Measurements from ENCODE around the gene NFKB1.
"Not testable (repeated sequence)": the region's sequence is repeated elsewhere in the genome, so short reads cannot be mapped to it uniquely, and the experiment has no call there.

Gene NFKB1, protein sequence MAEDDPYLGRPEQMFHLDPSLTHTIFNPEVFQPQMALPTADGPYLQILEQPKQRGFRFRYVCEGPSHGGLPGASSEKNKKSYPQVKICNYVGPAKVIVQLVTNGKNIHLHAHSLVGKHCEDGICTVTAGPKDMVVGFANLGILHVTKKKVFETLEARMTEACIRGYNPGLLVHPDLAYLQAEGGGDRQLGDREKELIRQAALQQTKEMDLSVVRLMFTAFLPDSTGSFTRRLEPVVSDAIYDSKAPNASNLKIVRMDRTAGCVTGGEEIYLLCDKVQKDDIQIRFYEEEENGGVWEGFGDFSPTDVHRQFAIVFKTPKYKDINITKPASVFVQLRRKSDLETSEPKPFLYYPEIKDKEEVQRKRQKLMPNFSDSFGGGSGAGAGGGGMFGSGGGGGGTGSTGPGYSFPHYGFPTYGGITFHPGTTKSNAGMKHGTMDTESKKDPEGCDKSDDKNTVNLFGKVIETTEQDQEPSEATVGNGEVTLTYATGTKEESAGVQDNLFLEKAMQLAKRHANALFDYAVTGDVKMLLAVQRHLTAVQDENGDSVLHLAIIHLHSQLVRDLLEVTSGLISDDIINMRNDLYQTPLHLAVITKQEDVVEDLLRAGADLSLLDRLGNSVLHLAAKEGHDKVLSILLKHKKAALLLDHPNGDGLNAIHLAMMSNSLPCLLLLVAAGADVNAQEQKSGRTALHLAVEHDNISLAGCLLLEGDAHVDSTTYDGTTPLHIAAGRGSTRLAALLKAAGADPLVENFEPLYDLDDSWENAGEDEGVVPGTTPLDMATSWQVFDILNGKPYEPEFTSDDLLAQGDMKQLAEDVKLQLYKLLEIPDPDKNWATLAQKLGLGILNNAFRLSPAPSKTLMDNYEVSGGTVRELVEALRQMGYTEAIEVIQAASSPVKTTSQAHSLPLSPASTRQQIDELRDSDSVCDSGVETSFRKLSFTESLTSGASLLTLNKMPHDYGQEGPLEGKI

DNA sequence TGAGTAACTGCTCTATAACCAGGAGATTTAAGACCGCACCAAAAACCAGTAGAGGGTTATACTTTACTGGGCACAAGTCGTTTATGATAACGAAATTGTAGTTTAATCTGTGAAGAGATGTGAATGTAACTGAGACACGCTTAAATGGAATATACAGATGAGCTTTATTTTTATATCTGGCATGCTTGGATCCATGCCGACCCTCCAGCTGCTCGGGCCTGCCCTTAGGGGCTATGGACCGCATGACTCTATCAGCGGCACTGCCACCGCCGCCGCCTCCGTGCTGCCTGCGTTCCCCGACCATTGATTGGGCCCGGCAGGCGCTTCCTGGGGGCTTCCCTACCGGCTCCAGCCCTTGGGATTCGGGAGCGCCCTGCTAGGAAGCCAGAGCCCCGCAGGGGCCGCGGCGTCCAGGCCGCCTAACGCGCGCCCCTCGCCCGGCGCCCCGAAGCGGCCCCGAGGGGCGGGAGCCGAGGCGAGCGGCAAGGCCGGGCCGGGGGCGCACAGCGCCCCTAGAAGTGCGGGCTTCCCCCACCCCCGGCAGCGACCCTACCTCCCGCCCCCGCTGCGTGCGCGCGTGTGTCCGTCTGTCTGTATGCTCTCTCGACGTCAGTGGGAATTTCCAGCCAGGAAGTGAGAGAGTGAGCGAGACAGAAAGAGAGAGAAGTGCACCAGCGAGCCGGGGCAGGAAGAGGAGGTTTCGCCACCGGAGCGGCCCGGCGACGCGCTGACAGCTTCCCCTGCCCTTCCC, at the start of gene NFKB1:
TSS of gene NFKB1 (plus strand) at position 664 of the 751 bp plus-strand sequence. CDS start 24,160 bp downstream, outside the sequence.
- DNase-seq (ENCODE audit: low read depth): peak; percentile 88

DNA sequence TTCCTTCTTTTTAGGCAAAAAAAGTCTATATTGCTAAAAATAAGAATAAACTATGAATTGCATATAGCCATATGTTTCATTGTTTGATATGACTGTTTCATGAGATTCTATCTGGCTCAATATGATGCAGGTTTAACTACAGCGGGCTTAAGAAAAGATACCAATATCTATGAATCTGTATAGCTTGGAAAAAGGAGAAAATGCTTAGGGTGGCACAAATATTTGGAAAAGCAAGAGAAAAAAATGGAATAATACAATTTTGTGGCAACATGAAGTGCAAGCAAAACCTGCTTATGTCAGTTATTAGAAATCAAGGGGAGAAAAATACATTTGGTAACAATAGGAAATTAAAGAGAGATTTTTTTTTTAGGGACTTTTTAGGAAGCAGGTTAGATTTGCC, 48.3 kb upstream of the NFKB1 start:
- no peak for DNase-seq (ENCODE audit: low read depth)

DNA sequence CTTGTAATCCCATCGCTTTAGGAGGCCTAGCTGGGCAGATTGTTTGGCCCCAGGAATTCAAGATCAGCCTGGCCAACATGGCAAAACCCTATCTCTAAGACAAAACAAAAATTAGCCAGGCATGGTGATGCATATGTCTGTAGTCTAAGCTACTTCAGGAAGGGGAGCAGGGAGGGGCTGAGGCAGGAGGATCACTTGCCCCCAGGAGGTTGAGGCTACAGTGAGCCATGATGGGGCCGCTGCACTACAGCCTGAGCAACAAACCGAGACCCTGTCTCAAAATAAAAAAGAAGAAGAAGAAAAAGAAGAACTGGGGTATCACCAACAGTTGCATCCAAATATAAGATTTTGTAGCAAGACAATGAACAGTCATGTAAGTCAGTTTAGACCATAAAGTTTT, 47.3 kb upstream of the NFKB1 start:
- DNase-seq (ENCODE audit: low read depth): no peak

DNA sequence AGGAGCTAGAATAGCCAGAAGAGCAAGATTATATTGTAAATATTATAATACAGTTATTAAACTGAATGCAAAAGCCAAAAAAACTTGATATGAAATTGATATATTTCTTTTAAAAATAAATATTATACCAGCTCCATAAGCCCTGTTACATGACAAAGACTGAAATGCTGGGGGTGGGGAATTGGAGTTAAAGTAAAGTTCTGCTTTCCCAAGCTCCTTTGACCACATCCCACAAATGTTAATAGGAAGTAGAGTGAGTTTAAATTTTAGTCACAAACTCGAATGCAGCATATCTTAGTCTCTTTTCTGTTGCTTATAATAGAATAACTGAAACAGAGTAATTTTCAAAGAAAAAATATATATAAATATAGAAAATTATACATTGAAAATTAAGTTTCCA, 46.9 kb upstream of the NFKB1 start:
- no peak for DNase-seq (ENCODE audit: low read depth)

DNA sequence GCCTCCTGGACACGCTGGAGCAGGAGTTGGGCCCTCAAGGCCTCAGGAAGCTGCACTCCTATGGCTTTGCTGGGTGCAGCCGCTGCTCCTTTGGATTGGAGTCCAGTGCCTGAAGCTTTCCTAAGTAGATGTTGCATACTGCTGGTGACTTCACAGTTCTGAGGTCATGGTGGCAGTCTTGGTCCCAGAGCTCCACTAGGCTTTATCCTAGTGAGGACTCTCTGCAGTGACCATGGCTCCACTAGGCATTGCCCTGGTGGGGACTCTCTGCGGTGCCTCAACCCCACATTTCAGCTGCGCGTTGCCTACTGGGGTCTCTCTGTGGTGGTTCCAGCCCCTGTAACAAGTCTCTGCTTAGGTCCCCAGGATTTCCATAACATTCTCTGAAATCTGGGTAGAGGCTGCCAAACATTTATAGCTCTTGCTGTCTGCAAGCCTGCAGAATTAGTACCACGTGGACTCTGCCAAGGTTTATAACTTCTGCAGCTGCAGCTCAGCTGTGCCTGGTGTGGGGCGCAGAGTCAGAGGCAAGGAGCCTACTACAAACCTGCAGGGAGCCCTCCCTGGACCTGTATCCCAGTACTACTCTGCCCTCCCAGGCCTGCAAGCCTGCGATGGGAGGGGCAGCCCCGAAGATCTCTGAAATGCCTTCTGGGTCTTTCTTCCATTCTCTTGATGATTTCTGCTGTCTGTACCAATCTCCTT, 46.0 kb upstream of the NFKB1 start:
- no peak for DNase-seq (ENCODE audit: low read depth)

DNA sequence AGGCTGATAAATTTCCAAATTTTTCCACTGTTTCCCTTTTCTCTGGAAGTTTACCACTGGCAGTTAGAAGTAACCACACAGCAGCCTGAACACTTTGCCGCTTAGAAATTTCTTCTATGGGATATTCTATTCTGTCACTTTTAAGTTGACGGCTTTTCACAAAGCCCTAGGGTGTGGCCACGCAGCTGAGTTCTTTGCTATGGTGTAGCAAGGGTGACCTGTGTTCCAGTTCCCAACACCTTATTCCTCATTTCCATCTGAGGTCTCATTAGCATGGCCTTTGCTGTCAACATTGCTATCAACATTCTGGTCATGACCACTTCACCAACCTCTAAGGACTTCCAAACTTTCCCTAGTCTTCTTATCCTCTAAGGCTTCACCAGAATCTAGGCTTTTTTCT, 45.4 kb upstream of the NFKB1 start:
- no peak for DNase-seq (ENCODE audit: low read depth)

DNA sequence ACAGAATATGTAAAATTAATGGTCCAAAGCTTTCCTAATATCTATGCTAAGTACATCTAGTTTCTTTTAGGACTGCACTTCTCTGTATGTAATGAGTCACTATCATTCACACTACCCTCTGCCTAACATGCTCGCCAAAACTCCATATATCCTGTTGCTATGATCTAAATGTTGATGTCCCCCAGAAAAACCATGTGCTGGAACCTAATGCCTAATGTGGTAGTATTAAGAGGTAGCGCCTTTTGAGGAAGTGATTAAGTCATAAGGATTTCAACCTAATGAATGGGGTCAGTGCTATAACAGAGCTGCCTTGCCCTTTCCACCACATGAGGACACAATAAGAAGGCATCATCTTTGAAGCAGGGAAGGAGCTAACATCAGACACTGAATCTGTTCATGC, 34.9 kb upstream of the NFKB1 start:
- peak; percentile 54 for DNase-seq (ENCODE audit: low read depth)

DNA sequence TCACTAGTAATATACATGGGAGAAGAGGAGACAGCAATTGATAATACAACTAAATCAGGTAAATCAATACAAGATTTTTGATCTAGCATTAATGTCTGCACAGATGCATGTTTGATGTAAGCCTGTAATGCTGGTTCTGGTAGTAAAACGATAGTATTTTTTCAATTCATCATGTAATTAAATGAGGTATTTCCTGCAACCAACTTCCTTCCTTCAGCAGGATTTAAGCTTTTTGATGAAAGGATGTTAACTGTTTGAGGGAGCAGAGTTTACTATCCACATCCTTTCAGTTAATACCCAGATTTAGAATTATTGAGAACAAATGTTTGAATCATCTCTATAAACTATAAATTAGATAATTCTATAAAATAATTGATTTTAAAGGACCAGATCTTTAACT, 31.4 kb upstream of the NFKB1 start:
- no peak for DNase-seq (ENCODE audit: low read depth)

DNA sequence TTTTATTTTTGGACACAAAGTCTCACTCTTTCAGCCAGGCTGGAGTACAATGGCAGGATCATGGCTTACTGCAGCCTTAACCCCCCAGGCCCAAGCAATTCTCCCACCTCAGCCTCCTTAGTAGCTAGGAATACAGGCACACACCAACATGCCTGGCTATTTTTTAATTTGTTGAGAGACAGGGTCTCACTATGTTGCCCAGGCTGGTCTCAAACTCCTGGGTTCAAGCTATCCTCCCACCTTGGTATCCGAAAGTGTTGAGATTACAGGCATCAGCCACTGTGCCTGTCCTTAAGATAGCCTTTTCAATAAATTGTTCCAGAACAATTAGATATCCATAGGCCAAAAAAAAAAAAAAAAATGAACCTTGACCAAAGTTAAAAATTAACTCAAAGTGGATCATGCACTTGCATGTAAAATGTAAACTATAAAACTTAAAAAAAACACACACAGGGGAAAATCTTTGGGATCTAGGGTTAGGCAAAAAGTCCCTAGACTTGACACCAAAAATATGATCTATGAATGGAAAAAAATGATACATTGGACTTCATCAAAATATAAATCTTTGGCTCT, 28.6 kb upstream of the NFKB1 start:
- no peak for DNase-seq (ENCODE audit: low read depth)

DNA sequence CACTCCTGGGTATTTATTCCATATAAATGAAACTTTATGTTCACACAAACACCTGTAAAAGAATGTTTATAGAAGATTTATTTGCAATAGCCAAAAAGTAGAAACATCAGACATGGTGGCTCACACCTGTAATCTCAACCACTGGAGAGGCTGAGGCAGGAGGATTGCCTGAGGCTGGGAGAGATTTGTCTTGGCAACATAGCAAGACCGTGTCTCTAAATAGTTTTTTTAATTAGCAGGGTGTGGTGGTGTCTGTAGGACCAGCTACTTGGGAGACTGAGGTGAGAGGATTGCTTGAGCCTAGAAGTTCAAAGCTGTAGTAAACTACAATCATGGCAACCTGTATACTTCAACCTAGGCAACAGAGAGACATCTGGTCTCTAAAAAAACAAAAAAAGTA, 27.7 kb upstream of the NFKB1 start:
- no peak for DNase-seq (ENCODE audit: low read depth)

DNA sequence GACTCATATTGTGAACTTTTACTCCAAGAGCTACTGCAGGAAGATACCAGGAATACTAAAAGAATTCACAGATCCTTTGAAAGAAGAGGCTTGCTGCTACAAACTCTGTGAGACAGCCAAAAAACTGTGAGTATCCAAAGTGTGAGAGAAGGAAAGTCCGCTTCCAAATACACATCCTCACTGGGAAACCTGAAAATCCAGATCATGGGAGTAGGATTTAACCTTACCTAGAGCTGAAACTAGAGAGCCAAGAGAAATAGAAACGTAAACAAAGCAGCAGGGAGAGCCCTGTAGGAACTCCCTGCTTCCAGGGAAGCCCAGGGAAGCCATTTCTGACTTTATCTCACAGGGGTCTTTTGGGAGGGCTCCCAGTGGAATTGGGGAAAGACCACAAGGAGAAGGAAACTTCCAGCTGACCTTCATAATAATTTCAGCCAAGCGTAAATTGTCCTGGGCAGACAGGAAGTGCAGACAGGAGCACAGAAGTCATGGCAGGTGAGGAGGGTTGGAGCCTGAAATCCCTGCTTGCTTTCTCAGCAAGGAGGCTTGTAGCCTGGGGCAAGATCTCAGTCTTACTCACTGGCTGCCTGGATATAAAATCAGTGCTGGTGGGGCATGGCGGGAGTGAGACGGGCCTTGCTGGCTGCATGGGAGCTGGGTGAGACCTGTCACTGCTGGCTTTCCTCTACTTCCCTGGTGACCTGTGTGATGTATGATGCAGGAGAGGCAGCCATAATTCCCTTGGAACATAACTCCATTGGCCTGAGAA, 26.2 kb upstream of the NFKB1 start:
- DNase-seq (ENCODE audit: low read depth): no peak

DNA sequence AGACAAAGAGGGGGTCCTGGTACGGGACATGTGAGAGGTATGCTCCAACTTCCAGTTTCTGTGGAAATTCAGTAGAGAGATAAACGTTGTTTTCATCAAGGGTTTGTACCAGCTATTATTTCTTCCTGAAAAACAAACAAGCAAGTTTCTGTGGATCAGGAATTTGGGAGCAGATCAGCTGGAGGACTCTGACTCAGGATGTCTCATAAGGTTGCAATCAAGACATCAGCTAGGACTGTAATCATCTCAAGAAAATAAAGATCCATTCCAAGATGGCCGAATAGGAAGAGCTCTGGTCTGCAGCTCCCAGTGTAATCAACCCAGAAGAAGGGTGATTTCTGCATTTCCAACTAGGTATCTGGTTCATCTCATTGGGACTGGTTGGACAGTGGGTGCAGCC, 23.5 kb upstream of the NFKB1 start:
- DNase-seq (ENCODE audit: low read depth): no peak

DNA sequence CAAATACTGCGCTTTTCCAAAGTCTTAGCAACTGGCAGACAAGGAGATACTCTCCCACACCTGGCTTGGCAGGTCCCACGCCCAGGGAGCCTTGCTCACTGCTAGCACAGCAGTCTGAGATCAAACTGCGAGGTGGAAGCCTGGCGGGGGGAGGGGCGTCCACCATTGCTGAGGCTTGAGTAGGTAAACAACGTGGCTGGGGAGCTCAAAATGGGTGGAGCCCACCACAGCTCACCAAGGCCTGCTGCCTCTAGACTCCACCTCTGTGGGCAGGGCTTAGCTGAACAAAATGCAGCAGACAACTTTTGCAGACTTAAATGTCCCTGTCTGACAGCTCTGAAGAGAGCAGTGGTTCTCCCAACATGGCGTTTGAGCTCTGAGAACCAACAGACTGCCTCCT, 23.0 kb upstream of the NFKB1 start:
- DNase-seq (ENCODE audit: low read depth): no peak

DNA sequence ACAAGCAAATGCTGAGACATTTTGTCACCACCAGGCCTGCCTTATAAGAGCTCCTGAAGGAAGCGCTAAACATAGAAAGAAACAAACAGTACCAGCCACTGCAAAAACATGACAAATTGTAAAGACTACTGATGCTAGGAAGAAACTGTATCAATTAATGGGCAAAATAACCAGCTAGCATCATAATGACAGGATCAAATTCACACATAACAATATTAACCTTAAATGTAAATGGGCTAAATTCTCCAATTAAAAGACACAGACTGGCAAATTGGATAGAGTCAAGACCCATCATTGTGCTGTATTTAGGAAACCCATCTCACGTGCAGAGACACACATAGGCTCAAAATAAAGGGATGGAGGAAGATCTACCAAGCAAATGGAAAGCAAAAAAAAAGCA, 21.3 kb upstream of the NFKB1 start:
- DNase-seq (ENCODE audit: low read depth): not testable (repeated sequence)

DNA sequence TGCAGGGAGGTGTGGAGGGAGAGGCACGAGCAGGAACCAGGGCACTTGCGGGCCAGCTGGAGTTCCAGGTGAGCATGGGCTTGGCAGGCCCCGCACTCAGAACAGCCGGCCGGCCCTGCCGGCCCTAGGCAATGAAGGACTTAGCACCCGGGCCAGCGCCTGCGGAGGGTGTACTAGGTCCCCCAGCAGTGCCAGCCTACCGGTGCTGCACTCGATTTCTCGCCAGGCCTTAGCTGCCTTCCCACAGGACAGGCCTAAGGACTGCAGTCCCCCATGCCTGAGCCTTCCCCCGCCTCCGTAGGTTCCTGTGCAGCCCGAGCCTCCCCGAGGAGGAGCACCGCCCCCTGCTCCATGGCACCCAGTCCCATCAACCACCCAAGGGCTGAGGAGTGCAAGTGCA, 18.0 kb upstream of the NFKB1 start:
- no peak for DNase-seq (ENCODE audit: low read depth)

DNA sequence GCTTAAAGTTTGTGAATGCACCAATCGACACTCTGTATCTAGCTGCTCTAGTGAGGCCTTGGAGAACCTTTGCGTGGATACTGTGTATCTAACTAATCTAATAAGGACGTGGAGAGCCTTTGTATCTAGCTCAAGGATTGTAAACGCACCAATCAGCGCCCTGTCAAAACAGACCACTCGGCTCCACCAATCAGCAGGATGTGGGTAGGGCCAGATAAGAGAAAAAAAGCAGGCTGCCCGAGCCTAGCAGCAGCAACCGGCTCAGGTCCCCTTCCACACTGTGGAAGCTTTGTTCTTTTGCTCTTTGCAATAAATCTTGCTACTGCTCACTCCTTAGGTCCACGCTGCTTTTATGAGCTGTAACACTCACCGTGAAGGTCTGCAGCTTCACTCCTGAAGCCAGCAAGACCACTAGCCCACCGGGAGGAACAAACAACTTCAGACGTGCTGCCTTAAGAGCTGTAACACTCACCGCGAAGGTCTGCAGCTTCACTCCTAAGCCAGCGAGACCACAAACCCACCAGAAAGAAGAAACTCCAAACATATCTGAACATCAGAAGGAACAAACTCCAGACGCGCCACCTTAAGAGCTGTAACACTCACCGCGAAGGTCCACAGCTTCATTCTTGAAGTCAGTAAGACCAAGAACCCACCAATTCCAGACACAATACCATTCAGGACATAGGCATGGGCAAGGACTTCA, 17.0 kb upstream of the NFKB1 start:
- DNase-seq (ENCODE audit: low read depth): not testable (repeated sequence)

DNA sequence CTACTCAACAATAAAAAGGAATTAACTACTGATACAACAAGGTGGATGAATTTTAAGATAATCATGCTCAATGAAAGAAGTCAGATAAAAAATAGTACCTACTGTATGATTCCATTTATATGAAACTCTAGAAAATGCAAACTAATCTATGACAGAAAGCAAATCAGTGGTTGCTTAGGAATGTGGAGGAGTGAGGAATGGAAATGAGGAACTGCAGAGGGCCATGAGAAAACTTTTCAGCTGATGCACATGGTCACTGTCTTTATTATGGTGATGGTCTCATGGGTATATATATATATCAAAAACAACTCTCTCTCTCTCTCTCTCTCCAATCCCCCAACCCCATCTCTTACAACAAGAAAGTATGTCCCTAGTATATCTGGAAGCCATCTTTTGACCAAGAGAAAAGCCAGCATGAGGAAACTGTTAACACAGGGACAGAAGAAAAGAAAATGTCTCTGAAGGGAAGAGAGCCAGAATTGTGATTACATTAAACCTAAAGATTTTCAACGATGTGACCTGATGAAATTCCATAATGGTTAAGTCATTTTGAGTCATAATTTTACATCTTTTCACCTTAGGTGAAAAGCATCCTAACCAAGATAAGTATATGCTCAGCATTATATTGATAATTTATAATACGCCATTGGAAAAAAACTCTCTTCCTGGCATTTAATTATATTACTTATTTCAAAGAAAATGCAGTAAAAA, 8.5 kb upstream of the NFKB1 start:
- DNase-seq (ENCODE audit: low read depth): peak; percentile 8

DNA sequence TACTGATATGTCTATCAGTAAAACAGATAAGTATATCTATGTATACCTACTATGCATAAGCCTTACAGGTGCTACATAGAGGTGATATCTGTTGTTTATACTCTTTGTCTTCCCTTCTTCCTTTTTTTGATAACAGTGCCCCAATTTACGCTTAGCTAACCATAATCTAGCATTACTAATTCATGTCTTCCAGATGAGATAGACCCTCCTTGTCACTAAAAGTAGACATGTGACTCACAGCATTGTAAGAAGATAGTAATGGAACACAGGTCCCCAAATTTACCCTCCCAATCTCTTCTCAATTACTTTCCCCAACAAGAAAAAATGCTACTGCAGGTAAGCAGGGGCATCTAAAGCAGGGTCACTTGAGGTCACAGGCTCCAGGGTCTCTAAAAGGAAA, 7.9 kb upstream of the NFKB1 start:
- no peak for DNase-seq (ENCODE audit: low read depth)

DNA sequence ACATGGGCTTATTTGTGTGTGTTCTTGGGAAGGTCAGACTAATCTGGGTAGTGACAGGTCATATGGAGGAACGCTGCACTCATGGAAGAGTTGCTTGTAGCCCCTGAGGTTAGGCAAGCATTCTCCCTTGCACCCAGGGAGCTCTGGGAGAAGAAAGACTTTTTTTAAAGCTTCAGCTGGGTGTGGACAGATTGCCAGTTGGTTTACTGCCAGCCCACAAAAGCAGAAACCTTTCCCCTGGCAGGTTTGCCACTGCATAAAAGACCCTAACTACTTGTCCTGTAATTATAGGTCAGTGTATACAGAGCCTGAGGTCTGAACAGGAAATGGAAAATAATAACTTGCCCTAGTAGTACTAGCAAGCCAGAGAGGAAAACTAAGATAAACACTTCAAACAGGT, 7.4 kb upstream of the NFKB1 start:
- DNase-seq (ENCODE audit: low read depth): no peak
